22Rv1 (cell line): Measurements from ENCODE around the gene C11orf98.
"Not testable (repeated sequence)": the region's sequence is repeated elsewhere in the genome, so short reads cannot be mapped to it uniquely, and the experiment has no call there.

Source experiments
- H3K27ac ChIP-seq: fragments of 450-650 bp; 2 replicates; pipeline ENCODE4 v1.5.1; 2017
- ZFX ChIP-seq: fragments of 450-650 bp; IDR thresholded peaks from 2 replicates; pipeline ENCODE4 v1.6.1; 2017; ENCODE audit warnings: antibody characterized with exemption, borderline replicate concordance
- TF ChIP-seq, protein P1 (sequence below): fragments of 450-650 bp; IDR thresholded peaks from 2 replicates; pipeline ENCODE4 v1.5.1; 2017; ENCODE audit warnings: mild to moderate bottlenecking

The C11orf98 gene

DNA sequence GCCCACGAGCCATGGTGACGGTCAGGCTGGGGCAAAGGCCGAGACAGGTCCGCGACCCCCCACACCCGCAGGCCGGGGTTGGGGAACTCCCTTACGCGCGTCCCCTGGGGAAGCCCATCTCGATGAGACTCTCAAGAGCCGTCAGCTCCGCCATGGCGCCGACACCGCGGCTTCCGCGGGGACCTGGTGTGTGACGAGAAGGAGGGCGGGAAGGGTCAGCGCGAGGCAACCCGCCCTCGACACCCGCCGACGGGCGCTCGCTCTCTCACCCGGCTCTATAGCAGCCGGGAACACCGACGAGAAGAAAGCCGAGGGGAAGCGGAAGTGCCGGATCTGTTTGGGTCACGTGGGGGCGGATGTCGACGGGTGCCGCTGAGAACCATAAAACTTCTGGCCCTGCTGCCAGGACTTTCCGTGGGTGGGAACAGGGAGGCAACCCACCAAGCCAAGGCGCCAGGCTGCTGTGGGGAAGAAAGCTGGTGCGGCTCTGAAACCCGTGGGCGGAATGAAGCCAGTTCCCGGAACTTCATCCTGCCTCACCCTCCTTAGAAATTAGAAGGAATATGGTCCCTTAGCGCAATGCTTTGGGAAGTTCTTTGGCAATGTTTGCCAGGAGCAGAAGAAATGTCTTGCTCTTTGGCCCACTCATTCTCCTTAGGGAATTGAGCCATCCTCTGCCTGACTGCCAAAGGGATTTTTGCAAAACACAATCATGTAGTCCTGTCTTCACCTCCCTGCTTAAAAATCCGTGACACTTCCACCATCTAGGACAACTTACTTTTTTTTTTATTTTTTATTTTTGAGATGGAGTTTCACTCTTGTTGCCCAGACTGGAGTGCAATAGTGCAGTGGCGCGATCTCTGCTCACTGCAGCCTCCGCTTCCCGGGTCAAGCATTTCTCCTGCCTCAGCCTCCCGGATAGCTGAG, 14.0 kb upstream of the C11orf98 start, which contains the start of gene UBXN1:
Gene UBXN1, minus strand, starts transcription at position 304 of the 927 bp plus-strand sequence. Its CDS starts 150 bp downstream, at position 154.
- TF ChIP-seq, protein P1, sequence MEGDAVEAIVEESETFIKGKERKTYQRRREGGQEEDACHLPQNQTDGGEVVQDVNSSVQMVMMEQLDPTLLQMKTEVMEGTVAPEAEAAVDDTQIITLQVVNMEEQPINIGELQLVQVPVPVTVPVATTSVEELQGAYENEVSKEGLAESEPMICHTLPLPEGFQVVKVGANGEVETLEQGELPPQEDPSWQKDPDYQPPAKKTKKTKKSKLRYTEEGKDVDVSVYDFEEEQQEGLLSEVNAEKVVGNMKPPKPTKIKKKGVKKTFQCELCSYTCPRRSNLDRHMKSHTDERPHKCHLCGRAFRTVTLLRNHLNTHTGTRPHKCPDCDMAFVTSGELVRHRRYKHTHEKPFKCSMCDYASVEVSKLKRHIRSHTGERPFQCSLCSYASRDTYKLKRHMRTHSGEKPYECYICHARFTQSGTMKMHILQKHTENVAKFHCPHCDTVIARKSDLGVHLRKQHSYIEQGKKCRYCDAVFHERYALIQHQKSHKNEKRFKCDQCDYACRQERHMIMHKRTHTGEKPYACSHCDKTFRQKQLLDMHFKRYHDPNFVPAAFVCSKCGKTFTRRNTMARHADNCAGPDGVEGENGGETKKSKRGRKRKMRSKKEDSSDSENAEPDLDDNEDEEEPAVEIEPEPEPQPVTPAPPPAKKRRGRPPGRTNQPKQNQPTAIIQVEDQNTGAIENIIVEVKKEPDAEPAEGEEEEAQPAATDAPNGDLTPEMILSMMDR: no peak
- TF ChIP-seq ZFX: no peak
- peak within 1 kb of the TSS; percentile 77 for H3K27ac ChIP-seq

DNA sequence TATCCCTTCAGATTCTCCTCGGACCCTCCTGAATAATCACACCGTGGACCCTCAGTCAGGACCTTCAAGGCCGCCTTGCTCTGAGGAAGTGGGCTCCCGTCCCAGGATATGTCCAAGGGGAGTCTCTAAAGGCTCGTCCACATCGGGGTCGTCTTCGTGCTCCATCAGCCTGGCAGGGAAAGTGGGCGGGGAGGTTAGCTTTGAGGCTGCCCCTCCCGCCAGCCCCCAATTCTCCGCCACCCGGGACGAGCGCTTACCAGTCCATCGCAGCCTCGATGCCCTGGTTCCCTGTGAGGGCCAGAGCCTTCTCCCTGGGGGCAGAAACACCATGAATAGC, 13.4 kb upstream of the C11orf98 start:
- peak overlapping the region; percentile 77 for H3K27ac ChIP-seq
- TF ChIP-seq, protein P1: no peak
- TF ChIP-seq ZFX: no peak

DNA sequence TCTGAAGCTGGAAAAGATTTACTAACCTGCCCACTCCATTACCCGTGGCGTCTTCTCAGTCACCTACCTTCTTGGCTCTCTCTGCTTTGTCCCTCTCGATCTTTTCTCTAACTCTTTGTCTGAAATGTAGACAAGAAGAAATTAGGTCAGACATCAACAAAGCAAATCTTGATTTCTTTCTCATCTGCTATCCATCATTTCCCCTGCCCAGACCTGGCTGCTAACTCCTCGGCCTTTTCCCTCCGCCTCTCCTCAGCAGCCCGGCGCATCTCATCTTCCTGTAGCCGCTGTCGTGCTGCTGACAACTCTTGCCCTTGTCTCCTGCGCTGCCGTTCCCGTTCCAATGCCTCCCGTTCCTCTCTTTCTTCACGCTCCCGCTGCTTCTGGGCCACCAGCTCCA, 12.7 kb upstream of the C11orf98 start:
- TF ChIP-seq, protein P1: no peak
- no peak for TF ChIP-seq ZFX
- H3K27ac ChIP-seq: peak overlapping the region; percentile 77

DNA sequence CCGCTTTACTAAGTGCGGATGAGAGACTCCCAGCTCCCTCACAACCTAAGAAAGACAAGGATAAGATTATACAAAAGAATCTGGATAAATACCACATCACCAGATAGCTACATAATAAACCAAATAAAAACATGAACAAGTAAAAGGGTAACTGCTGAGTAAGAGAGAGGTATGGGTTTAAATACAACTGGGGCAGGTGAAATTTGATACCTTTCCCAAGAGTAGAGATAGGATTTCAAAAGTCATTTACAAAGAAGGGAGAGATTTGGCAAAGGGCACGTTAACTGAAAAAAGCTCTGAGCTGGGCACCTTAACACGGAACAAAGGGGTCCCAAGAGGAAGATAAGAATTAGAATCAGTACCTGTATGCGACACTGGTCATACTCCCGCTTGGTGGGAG, 12.1 kb upstream of the C11orf98 start:
- no peak for TF ChIP-seq ZFX
- TF ChIP-seq, protein P1: no peak
- peak overlapping the region; percentile 77 for H3K27ac ChIP-seq

DNA sequence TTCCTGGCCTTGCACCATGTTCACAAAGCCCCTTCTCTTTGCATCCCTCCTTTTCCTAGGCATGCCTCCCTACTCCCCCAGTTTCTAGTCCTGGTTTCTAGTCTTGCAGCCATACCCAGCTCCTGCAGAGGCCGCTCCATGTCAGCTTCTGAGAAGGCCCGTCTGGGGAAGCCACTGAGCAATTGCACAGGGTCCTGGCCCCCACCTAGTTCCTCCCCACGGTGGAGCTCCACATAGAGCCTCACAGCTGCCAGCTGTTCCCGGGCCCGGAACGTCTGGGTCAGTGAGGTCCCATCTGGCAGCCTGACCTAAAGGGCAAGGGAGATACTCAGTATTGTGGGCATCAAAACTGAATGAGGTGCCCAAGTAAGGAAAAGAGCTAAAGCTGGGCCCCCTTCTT, 11.7 kb upstream of the C11orf98 start:
- H3K27ac ChIP-seq: peak overlapping the region; percentile 77
- TF ChIP-seq, protein P1: no peak
- TF ChIP-seq ZFX: no peak

DNA sequence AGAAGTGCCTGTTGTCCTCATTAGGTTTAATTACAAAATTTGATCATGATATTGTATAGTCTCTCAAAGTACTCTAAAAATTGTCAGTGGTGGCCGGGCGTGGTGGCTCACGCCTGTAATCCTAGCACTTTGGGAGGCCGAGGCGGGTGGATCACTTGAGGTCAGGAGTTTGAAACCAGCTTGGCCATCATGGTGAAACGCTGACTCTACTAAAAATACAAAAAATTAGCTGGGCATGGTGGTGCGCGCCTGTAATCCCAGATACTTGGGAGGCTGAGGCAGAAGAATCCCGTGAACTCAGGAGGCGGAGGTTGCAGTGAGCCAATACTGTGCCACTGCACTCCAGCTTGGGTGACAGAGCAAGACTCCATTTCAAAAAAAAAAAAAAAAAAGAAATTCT, 10.4 kb upstream of the C11orf98 start:
- H3K27ac ChIP-seq: not testable (repeated sequence)

DNA sequence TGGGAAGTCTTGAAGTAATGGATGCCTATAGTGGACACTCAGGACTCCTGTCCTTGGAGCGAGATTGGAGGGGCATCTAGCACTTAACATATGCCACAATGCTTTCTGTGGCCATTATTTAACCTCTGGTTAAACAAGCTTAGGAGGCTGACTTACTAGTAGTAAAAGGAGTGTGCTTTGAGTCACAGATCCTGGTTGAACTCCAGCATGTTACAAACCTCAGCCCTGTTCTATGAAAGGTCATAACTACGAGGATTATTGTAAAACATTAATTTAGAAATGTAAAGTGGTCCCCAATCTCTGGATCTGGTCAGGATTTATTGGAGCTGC, 8.2 kb upstream of the C11orf98 start:
- H3K27ac ChIP-seq: peak overlapping the region; percentile 95
- TF ChIP-seq, protein P1: no peak
- TF ChIP-seq ZFX: no peak
